C4-2B (cell line): ENCODE measurements around the gene OPCML.

Experiments
- ZFX ChIP-seq: fragments of 450-650 bp; IDR thresholded peaks from 2 replicates; pipeline ENCODE4 v1.6.1; 2017
- TF ChIP-seq, protein P1 (sequence below): fragments of 450-650 bp; conservative IDR thresholded peaks from 2 replicates; pipeline ENCODE4 v1.5.1; 2017; ENCODE audit warnings: mild to moderate bottlenecking

DNA sequence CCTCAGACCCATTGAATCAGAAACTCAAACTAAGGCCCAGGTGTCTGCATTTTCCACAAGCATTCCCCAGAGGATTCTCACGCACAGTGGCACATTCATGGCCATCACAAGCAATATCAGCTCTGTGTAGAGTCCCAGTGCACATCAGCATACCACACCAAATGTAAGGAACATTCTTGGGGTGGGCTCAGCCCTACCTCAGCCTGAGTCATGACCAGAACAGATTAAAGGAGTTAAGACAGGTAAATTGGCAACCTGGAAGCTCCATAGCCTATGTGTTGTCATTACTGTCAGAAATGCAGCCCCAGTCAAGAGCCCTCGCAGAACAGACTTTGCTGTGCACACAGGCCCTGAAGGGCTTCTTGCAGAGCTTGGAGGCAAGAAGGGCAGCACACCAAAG is 53.1 kb downstream of the OPCML start:
- TF ChIP-seq, protein P1, sequence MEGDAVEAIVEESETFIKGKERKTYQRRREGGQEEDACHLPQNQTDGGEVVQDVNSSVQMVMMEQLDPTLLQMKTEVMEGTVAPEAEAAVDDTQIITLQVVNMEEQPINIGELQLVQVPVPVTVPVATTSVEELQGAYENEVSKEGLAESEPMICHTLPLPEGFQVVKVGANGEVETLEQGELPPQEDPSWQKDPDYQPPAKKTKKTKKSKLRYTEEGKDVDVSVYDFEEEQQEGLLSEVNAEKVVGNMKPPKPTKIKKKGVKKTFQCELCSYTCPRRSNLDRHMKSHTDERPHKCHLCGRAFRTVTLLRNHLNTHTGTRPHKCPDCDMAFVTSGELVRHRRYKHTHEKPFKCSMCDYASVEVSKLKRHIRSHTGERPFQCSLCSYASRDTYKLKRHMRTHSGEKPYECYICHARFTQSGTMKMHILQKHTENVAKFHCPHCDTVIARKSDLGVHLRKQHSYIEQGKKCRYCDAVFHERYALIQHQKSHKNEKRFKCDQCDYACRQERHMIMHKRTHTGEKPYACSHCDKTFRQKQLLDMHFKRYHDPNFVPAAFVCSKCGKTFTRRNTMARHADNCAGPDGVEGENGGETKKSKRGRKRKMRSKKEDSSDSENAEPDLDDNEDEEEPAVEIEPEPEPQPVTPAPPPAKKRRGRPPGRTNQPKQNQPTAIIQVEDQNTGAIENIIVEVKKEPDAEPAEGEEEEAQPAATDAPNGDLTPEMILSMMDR: no peak
- TF ChIP-seq ZFX: no peak
